ENCODE data around the gene SEMA3E. TPM values are rescaled to one million over a fixed set of nuclear protein-coding genes. Genes with fewer than 3 reads are reported as not detected.

The SEMA3E gene
- total RNA-seq, 1 donor from 2014 or later: 0.27 TPM

DNA sequence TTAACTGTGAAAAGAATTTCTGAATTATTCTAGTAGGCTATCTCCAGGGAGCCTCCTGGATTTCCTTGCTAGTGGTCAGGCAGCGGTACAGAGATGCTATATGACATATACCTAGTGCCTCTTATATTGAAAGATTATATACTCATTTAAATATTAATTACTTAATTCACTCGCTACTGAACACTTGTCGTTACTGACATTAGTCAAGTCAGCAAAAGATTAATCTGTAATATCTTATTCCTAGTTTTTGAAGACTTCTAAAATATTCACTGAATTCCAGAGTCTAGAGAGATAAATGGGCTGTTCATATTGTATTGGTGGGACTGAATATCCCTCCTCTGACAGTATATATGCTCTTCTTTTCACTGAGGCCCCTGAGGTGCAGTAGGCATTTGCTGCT is 2.9 kb downstream of the SEMA3E start:
- DNase-seq: no peak
- no peak for ATAC-seq (ENCODE audit: poor library complexity)
- intact Hi-C loops (cut with DNase I): no loop called here

- no peak for DNase-seq
- intact Hi-C loops (cut with DNase I): no loop called here
- ATAC-seq (ENCODE audit: poor library complexity): no peak
Measured at GRCh38 chr7:83643739-83644138, 5.2 kb downstream of the SEMA3E start.

- intact Hi-C loops (cut with DNase I): no loop called here
- ATAC-seq (ENCODE audit: poor library complexity): no peak
- DNase-seq: no peak
Measured at GRCh38 chr7:83643012-83643411, 5.9 kb downstream of the SEMA3E start.

DNA sequence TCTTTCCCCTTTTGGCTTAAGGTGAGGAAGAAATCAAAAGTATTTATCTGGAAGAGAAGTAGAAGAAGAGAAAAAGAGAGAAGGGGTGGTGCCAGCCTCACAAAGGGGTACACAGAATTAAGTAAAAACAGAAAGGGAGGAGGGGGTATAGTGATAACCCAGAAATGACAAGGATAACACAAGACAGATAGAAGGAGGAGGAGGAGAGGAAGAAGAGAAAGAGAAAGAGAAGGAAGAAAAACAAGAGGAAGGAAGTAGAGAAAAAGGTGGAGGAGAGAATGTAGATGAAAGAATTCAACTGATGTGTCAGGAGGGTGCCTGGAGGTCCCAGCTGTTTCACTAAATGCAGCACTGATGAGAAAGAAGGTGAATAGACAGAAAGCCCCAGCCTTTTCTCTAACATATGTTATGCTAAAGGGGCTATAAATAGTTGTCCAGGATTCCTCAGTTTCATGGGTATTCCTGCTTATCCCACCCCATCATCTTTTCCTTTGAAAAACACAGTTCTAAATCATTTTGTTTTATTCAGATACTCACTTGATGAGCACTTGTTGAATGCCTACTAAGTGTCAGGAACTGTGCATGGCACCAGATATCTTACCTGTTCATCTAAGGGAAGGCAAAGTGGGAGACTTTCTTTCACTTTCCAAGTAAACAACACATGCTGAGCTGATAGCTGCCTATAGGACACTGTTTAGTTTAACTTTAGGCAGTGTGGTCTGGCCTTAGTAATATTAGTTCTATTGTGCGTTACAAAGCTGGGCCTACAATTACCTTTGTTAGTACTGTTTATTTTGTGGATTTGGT is 8.0 kb downstream of the SEMA3E start:
- intact Hi-C loops (cut with DNase I): no loop called here
- DNase-seq (no peak), ATAC-seq (ENCODE audit: poor library complexity) (no peak)

GRCh38 chr7:83640240-83640639 is 8.7 kb downstream of the SEMA3E start:
- DNase-seq: no peak
- ATAC-seq (ENCODE audit: poor library complexity): no peak
- intact Hi-C loops (cut with DNase I): no loop called here

GRCh38 chr7:83633516-83633915 is 15.4 kb downstream of the SEMA3E start:
- intact Hi-C loops (cut with DNase I): no loop called here
- no peak for DNase-seq
- no peak for ATAC-seq (ENCODE audit: poor library complexity)

DNA sequence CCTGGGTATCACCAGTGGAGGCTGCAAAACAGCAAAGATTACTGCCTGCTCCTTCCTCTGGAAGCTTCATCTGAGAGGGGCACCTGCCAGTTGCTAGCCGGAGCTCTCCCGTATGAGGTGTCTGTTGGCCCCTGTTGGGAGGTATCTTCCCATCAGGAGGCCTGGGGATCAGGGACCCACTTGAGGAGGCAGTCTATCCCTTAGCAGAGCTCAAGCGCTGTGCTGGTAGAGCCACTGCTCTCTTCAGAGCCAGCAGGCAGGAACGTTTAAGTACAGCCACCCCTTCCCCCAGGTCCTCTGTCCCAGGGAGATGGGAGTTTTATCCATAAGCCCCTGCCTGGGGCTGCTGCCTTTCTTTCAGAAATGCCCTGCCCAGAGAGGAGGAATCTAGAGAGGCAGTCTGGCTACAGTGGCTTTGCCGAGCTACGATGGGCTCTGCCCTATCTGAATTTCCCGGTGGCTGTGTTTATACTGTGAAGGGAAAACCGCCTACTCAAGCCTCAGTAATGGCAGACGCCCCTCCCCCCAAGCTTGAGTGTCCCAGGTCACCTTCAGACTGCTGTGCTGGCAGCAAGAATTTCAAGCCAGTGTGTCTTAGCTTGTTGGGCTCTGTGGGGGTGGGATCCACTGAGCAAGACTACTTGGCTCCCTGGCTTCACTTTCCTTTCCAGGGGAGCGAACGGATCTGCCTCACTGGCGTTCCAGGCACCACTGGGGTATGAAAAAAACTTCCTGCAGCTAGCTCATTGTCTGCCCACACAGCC is 19.6 kb downstream of the SEMA3E start:
- intact Hi-C loops (cut with DNase I): no loop called here
- ATAC-seq (ENCODE audit: poor library complexity) (no peak), DNase-seq (no peak)

DNA sequence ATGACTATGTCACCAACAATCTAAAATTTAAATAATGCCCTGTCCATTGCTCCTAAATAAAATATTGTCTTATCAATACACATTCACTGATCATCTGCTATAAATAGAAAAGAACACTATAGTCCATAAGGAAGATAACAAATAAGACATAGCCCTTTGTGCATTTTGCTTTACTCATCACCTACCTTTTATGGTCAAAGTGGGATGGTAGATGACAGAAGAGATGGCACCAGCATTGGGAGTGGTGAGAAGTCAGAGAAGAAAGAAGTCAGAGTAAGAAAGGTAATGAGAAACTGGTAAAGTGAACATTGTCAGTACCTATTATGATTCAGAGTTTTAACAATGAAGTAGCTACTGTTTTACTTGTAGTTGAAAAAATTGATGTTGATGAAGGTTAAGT is 31.1 kb downstream of the SEMA3E start:
- DNase-seq (no peak), ATAC-seq (ENCODE audit: poor library complexity) (no peak)
- intact Hi-C loops (cut with DNase I): no loop called here

GRCh38 chr7:83614112-83614511 is 34.8 kb downstream of the SEMA3E start:
- intact Hi-C loops (cut with DNase I): no loop called here
- ATAC-seq (ENCODE audit: poor library complexity) (no peak), DNase-seq (no peak)

- no peak for ATAC-seq (ENCODE audit: poor library complexity)
- intact Hi-C loops (cut with DNase I): no loop called here
- DNase-seq: no peak
Measured at GRCh38 chr7:83613232-83613631, 35.7 kb downstream of the SEMA3E start.

DNA sequence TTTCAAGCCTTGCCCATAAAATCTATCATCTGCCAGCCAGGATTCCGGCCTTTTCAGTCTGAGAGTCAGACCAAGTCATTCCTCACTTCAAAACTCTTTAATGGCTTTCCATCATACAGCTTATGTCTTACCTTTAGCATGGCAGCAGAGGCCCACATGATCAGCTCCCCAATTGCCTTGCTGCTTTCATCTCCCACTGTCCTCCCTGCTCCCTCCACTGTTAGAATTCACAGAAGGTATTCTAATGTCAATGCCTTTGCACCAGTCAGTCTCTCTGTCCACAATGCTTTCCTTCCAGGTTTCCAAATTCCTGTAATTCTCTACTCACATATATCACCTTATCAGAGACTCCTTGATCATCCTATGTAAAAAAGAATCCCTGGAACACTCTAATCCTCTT is 37.2 kb downstream of the SEMA3E start:
- ATAC-seq (ENCODE audit: poor library complexity) (no peak), DNase-seq (no peak)
- intact Hi-C loops (cut with DNase I): no loop called here

GRCh38 chr7:83610649-83611304 is 38.2 kb downstream of the SEMA3E start:
- ATAC-seq (ENCODE audit: poor library complexity) (no peak), DNase-seq (no peak)
- intact Hi-C loops (cut with DNase I): no loop called here

DNA sequence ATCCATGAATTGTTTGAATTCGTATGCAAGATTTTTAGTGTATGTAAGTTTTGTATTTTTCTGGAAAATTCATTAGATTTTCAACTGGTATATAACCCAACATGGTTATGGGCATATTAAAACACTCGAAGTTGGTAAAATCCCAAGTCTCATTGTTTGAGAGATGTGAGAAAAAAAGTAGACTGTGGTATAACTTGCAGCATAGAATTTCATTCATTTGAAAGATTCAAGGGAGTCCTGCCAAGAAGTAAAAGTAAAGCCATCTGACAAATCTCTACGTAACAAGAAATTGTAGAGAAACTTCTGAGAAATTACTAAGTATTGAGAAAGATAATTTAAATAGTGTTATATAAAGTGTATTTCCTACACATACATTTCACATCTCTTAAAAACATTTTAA is 40.2 kb downstream of the SEMA3E start:
- intact Hi-C loops (cut with DNase I): no loop called here
- DNase-seq: no peak
- ATAC-seq (ENCODE audit: poor library complexity): no peak

DNA sequence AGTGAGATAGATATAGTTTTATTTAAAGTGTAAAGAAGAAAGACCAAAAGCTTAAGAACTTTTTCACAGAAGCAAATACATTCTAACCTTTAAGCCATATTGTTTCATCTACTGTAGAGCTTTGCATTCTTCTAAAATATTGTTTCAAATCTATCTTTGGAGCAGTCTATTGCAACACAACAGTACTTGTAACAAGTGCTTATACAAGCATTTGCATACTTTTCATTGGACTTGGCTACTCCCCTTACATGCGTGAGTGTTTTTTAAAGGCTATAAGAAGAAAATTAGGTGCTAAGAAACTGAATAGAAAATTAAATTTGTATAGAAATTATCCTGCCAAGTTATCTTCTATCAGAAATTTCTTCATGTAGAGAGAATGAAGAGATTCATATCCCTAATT is 45.3 kb downstream of the SEMA3E start:
- ATAC-seq (ENCODE audit: poor library complexity) (no peak), DNase-seq (no peak)
- intact Hi-C loops (cut with DNase I): no loop called here

DNA sequence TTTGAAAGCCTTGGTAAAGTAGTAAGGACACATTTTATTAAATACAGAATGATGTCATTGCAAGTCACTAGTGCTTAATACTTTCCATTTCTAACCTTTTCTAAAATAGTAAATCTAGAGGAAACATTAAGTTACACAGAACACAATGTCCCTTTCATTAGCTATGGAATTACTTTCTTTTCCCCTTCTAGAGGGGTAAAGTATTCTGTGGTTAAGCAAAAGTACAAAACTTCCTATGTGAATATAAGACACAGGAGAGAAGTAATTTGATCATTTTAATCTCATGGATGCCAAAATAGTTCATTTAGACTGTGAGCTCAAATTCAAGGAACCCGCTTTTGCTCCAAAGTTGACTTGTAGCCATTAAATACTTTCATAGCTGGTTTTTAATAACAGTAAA is 49.8 kb downstream of the SEMA3E start:
- ATAC-seq (ENCODE audit: poor library complexity): no peak
- intact Hi-C loops (cut with DNase I): no loop called here
- no peak for DNase-seq

- ATAC-seq (ENCODE audit: poor library complexity) (no peak), DNase-seq (no peak)
- intact Hi-C loops (cut with DNase I): no loop called here
Measured at GRCh38 chr7:83593921-83594475, 54.9 kb downstream of the SEMA3E start.

- intact Hi-C loops (cut with DNase I): no loop called here
- ATAC-seq (ENCODE audit: poor library complexity) (no peak), DNase-seq (no peak)
Measured at GRCh38 chr7:83588602-83589240, 60.2 kb downstream of the SEMA3E start.

GRCh38 chr7:83586281-83586680 is 62.7 kb downstream of the SEMA3E start:
- no peak for ATAC-seq (ENCODE audit: poor library complexity)
- no peak for DNase-seq
- intact Hi-C loops (cut with DNase I): no loop called here

Data from Right ventricle myocardium superior (tissue), 1 donor.